ENCODE data around the gene SLC22A23.

SLC22A23 gene

DNA sequence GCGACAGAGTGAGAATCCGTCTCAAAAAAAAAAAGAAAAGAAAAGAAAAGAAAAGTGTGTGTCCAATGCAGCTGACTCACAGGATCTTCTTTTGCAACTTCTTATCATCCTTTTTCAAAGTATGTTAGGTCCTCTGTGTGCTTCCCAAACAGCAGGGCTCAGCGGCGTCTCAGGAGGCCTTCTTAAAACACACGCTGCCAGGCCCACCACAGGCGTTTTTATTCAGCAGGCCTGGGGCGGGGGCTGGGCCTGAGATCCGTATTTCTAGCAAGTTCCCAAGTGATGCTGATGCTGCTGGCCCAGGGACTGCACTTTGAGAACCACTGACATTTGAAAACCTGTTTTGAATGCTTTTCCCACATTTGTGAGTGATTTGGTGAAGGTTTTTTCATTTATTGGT is 141.0 kb downstream of the SLC22A23 start:
- no peak overlapping the region for H3K27ac ChIP-seq
- TF ChIP-seq ZFX (IDR thresholded peaks at IDR 0.05) = no peak
- TF ChIP-seq, protein P1, sequence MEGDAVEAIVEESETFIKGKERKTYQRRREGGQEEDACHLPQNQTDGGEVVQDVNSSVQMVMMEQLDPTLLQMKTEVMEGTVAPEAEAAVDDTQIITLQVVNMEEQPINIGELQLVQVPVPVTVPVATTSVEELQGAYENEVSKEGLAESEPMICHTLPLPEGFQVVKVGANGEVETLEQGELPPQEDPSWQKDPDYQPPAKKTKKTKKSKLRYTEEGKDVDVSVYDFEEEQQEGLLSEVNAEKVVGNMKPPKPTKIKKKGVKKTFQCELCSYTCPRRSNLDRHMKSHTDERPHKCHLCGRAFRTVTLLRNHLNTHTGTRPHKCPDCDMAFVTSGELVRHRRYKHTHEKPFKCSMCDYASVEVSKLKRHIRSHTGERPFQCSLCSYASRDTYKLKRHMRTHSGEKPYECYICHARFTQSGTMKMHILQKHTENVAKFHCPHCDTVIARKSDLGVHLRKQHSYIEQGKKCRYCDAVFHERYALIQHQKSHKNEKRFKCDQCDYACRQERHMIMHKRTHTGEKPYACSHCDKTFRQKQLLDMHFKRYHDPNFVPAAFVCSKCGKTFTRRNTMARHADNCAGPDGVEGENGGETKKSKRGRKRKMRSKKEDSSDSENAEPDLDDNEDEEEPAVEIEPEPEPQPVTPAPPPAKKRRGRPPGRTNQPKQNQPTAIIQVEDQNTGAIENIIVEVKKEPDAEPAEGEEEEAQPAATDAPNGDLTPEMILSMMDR (conservative IDR thresholded peaks at IDR 0.05) = no peak

GRCh38 chr6:3314621-3315467 is 142.0 kb downstream of the SLC22A23 start:
- no peak overlapping the region for H3K27ac ChIP-seq
- TF ChIP-seq, protein P1 (conservative IDR thresholded peaks at IDR 0.05) = no peak
- no peak for TF ChIP-seq ZFX (IDR thresholded peaks at IDR 0.05)

- no peak for TF ChIP-seq ZFX (IDR thresholded peaks at IDR 0.05)
- TF ChIP-seq, protein P1 (conservative IDR thresholded peaks at IDR 0.05) = no peak
- no peak overlapping the region for H3K27ac ChIP-seq
Measured at GRCh38 chr6:3314176-3314575, 142.7 kb downstream of the SLC22A23 start.

DNA sequence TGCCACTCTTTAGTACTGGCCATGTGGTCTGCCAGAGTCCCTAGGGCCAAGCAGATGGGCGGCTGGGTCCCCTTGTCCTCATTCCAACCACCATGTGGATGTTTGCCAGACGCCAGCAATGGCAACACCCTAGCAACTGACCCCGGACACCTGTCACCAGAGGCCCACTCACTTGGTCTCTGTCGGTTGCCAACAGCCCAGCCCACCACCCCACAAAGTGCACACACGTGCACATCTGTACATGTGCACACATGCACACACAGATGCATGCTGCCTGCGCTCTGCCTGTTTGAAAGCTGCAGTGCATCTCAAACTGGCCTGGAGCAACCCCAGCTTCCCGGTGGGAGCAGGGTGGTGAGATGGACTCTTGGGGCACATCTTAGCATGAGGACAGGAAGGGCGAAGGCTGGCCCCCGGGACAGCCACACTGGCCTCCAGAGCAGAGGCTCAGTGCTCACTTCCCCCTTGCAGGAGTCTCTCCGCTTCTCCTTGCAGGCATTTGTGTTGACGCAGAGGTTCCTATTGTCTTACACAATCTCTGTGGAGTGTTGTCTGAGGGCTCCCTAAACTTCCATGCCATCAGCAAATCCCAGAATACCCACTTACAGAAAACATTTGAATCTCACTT is 144.1 kb downstream of the SLC22A23 start:
- TF ChIP-seq, protein P1 (conservative IDR thresholded peaks at IDR 0.05) = no peak
- no peak for TF ChIP-seq ZFX (IDR thresholded peaks at IDR 0.05)
- no peak overlapping the region for H3K27ac ChIP-seq

- TF ChIP-seq, protein P1 (conservative IDR thresholded peaks at IDR 0.05) = no peak
- TF ChIP-seq ZFX (IDR thresholded peaks at IDR 0.05) = no peak
Measured at GRCh38 chr6:3311826-3312225, 145.0 kb downstream of the SLC22A23 start.

GRCh38 chr6:3310703-3311102 is 146.1 kb downstream of the SLC22A23 start:
- peak overlapping the region; percentile 4; the same call in 1 of the 2 replicates for H3K27ac ChIP-seq
- TF ChIP-seq, protein P1 (conservative IDR thresholded peaks at IDR 0.05) = no peak
- no peak for TF ChIP-seq ZFX (IDR thresholded peaks at IDR 0.05)

More at GRCh38 chr6:3311826-3312225, 145.0 kb downstream of the SLC22A23 start:
- H3K27ac ChIP-seq = no peak overlapping the region

DNA sequence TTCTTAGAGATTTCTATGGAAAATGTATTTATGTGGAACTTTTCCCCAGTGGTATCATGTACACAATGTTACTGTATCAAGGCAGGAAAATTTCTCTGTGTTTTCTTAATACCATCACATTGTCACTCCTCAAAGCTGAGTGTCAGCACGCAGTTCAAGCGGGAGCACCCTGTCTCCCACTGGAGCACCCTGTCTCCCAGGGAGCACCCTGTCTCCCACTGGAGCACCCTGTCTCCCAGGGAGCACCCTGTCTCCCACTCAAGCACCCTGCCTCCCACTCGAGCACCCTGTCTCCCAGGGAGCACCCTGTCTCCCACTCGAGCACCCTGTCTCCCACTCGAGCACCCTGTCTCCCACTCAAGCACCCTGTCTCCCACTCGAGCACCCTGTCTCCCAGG is 146.8 kb downstream of the SLC22A23 start:
- TF ChIP-seq, protein P1 (conservative IDR thresholded peaks at IDR 0.05) = no peak
- TF ChIP-seq ZFX (IDR thresholded peaks at IDR 0.05) = no peak

More for the DNA sequence above, 146.8 kb downstream of the SLC22A23 start:
- H3K27ac ChIP-seq = no peak overlapping the region; the same call in 1 of the 2 replicates

All from C4-2B (cell line).